Panc1 (cell line): ENCODE measurements around the gene OR5H6. TPM values are rescaled to one million over a fixed set of nuclear protein-coding genes. Genes with fewer than 3 reads are reported as not detected.

Experiments used
- ATAC-seq: fragments of 200-7000 bp; cut with Tn5 transposase; 2 replicates; pipeline ENCODE4 v1.9.1; 2020; ENCODE audit warnings: mild to moderate bottlenecking, moderate library complexity
- BruUV-seq: library from RNA; stranded (reverse); fragments of 400-500 nt; replicated peaks from 2 replicates; lab custom pipeline; 2021; lab: Mats Ljungman, UMichigan
- CTCF ChIA-PET: fragments of 300-600 bp; sonication (Branson Sonifier 250); formaldehyde crosslinking; loops from one replicate; lab custom pipeline; 2022; ENCODE audit warnings: antibody characterized with exemption; lab: Charles Lee
- POLR2A ChIA-PET: fragments of 300-600 bp; sonication (Branson Sonifier 250); formaldehyde crosslinking; loops from one replicate; lab custom pipeline; 2022; ENCODE audit warnings: antibody characterized with exemption; lab: Charles Lee
- DNase-seq: peaks from one replicate; pipeline ENCODE4 v3.0.0-alpha.2; 2010; ENCODE audit warnings: low read depth, low spot score
- H3K27ac ChIP-seq: 2 replicates; pipeline ENCODE4 v1.5.1; 2011; ENCODE audit warnings: mild to moderate bottlenecking, low read length, inconsistent platforms
- H3K27me3 ChIP-seq: fragments of 200-500 bp; sonication (Bioruptor generic); 2 replicates; pipeline ENCODE4 v1.6.0; 2014; ENCODE audit warnings: low read length, inconsistent platforms; ENCODE audit not compliant: control insufficient read depth, insufficient read depth
- H3K36me3 ChIP-seq: fragments of 200-500 bp; sonication (Bioruptor generic); 2 replicates; pipeline ENCODE4 v1.5.1; 2014; ENCODE audit warnings: inconsistent platforms, mild to moderate bottlenecking, low read length, moderate library complexity; ENCODE audit not compliant: control insufficient read depth, insufficient read depth
- H3K4me1 ChIP-seq: 2 replicates; pipeline ENCODE4 v1.5.1; 2011; ENCODE audit warnings: inconsistent platforms, mild to moderate bottlenecking, low read length, moderate library complexity; ENCODE audit not compliant: control insufficient read depth, insufficient read depth
- H3K4me3 ChIP-seq, 2 experiments: 2 replicates each; pipeline ENCODE4 v1.5.1; 2011 to 2012; ENCODE audit warnings: low read depth in 2 of 2, low read length in 2 of 2, mild to moderate bottlenecking in 2 of 2, inconsistent platforms in 1 of 2, moderate library complexity in 1 of 2
- H3K9me3 ChIP-seq: fragments of 200-500 bp; sonication (Bioruptor generic); 2 replicates; pipeline ENCODE4 v1.5.1; 2014; ENCODE audit warnings: low read depth, mild to moderate bottlenecking, inconsistent platforms, low read length, moderate library complexity; ENCODE audit not compliant: control insufficient read depth, insufficient read depth
- CTCF ChIP-seq: fragments of 450-650 bp; IDR thresholded peaks from 2 replicates; pipeline ENCODE4 v1.5.1; 2017; ENCODE audit warnings: mild to moderate bottlenecking
- POLR2AphosphoS5 ChIP-seq: IDR thresholded peaks from 2 replicates; pipeline ENCODE4 v1.6.1; 2012; ENCODE audit warnings: mild to moderate bottlenecking, low read depth, low read length, moderate library complexity
- REST ChIP-seq, 2 experiments: IDR thresholded peaks; 2 replicates each; pipeline ENCODE4 v1.6.1; 2011 to 2012; ENCODE audit warnings: low read depth in 2 of 2, control low read depth in 1 of 2, low read length in 1 of 2, mild to moderate bottlenecking in 1 of 2, moderate library complexity in 1 of 2; ENCODE audit not compliant: insufficient read depth in 1 of 2
- SIN3A ChIP-seq: IDR thresholded peaks from 2 replicates; pipeline ENCODE4 v1.6.1; 2012; ENCODE audit warnings: low read depth, mild to moderate bottlenecking, low read length, moderate library complexity, borderline replicate concordance; ENCODE audit not compliant: insufficient read depth
- TCF7L2 ChIP-seq: IDR thresholded peaks from 2 replicates; pipeline ENCODE4 v1.6.1; 2011; ENCODE audit warnings: mild to moderate bottlenecking, low read depth, low read length, inconsistent platforms
- in situ Hi-C: cut with HindIII; loops from 2 replicates; pipeline ENCODE4 v1.10.0; 2016; ENCODE audit warnings: low sequenced_read_pairs, low pct_unique_long_range_greater_than_20kb
- intact Hi-C: fragments of 100-400 bp; cut with micrococcal nuclease; formaldehyde crosslinking; loops from one replicate; pipeline ENCODE4 v1.10.0; 2022; ENCODE audit not compliant: unreplicated experiment
- total RNA-seq: library from RNA; stranded (reverse); gene quantifications from one replicate; pipeline ENCODE4 v1.2.1, GENCODE V29; 2021; ENCODE audit not compliant: unreplicated experiment

Gene OR5H6
- total RNA-seq, 1 experiment from 2014 or later, result not detected

- no peak for TF ChIP-seq REST (IDR thresholded peaks at IDR 0.05; ENCODE audit: insufficient read depth in 1 of 2, low read depth in 2 of 2, low read length in 1 of 2)
- TF ChIP-seq POLR2AphosphoS5, result no peak
- TF ChIP-seq SIN3A, result no peak
- TF ChIP-seq TCF7L2, result no peak
- no peak for TF ChIP-seq CTCF
- H3K36me3 ChIP-seq, result no peaks in the 10 kb centered on the region
- DNase-seq (no peak), ATAC-seq (no peak)
- BruUV-seq, result no TSS peak
- H3K4me3 ChIP-seq, result no peak overlapping the region
- H3K4me1 ChIP-seq, result no peaks in the 10 kb centered on the region
- ChIA-PET POLR2A (no interaction called here), CTCF (no interaction called here)
- in situ Hi-C loops, result no loop called here
- H3K9me3 ChIP-seq, result no peaks in the 10 kb centered on the region
- intact Hi-C loops, result no loop called here
- no peaks in the 10 kb centered on the region for H3K27me3 ChIP-seq
- no peak overlapping the region for H3K27ac ChIP-seq
These were observed 30.6 kb upstream of the OR5H6 start for GRCh38 chr3:98233468-98233867.

- H3K9me3 ChIP-seq, result 0 out of 2 replicates have a peak, but pooled peaks cover 3% of the 10 kb centered on the region
- DNase-seq (no peak), ATAC-seq (no peak)
- no peaks in the 10 kb centered on the region for H3K36me3 ChIP-seq
- no peak overlapping the region for H3K4me3 ChIP-seq
- CTCF ChIA-PET, result no interaction called here
- no TSS peak for BruUV-seq
- H3K27ac ChIP-seq, result no peak overlapping the region
- in situ Hi-C loops (no loop called here), intact Hi-C loops (no loop called here)
- POLR2A ChIA-PET, result no interaction called here
- H3K27me3 ChIP-seq, result no peaks in the 10 kb centered on the region
- H3K4me1 ChIP-seq, result no peaks in the 10 kb centered on the region
- no peak for TF ChIP-seq REST (IDR thresholded peaks at IDR 0.05; ENCODE audit: insufficient read depth in 1 of 2, low read depth in 2 of 2, low read length in 1 of 2)
- TF ChIP-seq SIN3A, result no peak
- TF ChIP-seq TCF7L2, result no peak
- TF ChIP-seq POLR2AphosphoS5, result no peak
- TF ChIP-seq CTCF, result no peak
These were observed 23.9 kb upstream of the OR5H6 start for GRCh38 chr3:98240131-98240530.
